Measurements from ENCODE around the gene CNTFR.

The CNTFR gene

DNA sequence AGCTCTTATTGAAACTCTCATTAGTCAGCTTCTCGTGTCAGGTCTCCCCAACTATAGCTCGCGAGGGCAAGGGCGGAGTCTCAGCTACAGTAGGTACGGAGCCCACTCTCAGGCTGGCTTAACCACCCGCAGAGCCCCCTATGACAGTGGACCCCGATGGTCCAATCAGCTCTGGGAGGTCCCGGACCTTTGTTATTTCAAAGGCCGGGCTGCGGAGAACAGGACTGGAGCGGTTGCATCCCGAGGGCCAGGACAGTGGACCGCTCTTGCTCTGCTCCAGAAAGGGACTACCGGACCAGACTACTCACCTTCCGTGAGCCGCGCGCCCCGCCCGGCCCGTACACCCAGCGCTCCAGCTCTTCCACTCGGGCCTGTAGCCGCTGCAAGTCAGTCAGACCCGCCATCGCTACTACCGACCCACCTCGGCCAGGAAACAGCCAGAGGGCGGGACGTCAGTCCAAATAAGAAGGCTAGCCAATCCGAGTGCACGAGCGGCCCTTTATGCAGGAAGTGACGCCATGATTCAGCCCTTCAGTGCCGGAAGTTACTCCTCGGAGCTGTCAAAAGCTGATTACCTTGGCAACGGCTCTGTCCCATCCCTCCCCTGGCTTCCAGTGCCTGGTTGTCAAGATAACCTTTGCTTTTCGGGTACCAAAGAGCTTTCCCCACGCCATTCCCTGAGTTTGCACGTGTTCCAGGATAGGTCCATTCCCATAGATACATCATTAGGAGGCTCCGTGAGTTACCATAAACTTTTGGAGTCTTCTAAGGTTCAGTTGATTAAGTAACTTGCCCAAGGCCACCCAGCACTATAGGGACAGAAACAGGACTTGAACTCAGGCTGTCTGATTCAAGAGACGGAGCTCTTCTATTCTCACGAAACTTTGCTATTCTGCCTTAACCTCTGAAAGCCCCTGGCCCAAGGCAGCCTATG, 30.8 kb upstream of the CNTFR start, which contains the start of gene DCTN3:
Gene DCTN3 (minus strand): TSS at position 435 of the 934 bp plus-strand sequence. CDS start 31 bp downstream, at position 404.
- FAIRE-seq: peak; percentile 96

DNA sequence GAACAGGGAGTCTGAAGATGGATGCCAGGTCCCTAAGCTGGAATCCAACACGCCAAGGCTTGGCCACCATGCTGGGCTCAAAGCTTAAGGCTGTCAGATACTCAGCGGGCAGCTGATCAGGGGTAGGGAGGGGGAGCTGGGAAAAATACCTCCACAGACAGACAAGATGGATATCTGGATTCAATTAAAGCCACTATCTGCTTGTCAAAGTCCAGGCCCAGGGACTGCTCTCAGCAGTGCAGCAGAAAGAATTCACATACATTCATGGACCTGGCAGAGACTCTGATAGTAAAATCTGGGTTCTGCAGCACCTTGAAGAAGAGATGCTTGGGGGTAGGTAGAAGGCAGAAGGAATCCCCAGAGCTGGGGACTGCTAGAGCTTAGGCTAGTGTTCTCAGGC, 25.6 kb upstream of the CNTFR start:
- FAIRE-seq: no peak

DNA sequence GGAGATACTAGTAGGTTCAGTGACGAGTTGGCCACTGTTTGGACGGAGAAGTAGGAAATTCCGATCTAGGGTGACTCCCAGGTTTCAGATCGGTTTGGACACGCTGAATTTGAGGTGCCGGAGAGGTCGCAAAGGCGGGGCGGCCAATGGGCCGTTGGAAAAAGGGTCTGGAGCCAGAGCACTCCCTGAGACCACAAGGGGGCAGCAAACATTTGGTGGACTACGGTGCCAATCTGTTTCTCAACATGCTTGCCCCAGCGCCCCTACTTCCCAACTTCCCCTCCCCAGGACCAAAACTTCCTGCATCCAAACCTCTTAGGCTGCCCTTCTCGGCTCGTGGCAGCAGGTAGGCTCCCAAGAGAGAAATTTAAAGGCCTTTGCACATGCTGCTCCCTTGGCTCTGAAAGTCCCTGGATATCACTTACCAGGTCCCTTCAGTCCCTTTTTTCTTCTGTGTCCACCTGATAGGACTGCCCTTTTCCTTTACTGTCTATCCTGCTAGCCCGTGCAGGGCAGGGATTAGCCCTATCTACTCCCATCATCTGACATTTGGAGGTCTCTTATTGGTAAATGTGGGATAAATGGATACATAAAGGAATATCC, 23.4 kb upstream of the CNTFR start:
- peak; percentile 39 for FAIRE-seq

DNA sequence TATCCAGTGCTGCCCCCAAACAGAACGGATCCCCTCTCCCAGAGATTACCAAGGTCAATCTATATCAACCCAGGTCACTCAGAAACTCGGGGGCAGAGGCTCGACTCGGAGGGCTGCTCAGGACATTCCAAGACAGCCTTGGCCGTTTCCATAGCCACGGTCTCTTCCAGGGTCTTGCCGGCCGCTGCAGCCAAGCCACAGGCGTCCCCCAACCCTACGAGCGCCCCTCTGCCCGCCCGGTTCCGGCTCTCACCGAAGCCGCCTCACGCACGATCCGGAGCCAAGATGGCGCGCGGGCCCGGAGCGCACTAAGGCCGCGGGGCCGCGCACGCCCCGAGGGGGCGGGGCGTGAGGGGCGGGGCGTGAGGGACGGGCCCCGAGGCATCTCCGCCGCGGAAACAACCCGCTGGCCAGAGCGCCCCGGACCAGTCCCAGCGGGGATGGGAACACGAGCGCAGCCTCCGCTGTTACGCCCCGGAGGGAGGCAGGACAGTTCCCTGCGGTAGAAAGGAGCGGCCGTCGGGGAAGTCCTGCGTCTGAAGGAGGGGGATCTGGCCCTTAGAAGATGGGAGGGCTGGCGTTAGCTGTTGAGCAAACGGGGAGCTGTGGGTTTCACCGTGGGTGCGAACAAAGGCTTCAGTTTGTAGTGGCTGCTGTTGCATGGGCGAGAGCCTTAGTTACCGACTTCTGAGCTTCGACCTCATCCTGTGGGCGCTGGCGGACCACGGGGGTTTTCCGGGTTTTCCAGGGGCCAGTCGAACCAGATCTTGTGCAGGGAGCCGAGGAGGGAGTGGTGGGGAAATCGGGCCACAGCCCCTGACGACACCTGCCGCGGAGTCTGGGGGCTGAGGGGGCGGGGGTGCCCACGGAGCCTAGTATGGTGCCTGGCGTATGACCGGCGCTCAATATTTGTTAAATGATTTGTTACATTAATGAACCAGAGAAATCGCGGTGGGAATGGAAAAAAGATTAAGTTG, 22.6 kb upstream of the CNTFR start, which contains the start of gene RPP25L:
Gene RPP25L (minus strand): TSS at position 287 of the 977 bp plus-strand sequence. CDS start 801 bp downstream, outside the sequence.
- no peak for FAIRE-seq

DNA sequence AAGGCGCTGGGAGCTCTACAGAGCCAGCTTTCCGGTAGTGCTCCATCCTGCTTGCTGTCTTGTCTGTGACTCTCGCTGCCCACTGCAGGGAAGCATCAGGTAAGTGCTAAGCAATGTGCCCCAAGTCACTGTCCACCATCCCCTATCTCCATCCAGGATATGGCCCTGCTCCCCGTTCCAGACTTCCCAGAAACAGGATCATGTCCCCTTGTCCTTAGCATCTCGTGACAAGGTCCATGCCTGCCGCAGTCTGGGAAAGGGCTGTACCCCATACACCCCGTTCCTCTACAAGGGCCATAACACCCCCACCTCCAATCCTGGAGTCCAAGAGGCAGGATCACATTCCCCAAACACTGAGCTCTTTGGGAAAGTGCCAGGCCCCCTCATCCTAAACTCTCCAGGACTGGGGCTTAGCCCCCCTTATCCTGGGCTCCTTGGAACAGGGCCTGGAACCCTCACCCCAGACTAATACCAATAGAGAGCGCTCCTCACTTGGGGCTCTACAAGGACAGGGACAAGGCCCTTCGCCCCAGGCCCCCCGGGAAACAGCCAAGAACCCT, 21.8 kb upstream of the CNTFR start:
- no peak for FAIRE-seq

DNA sequence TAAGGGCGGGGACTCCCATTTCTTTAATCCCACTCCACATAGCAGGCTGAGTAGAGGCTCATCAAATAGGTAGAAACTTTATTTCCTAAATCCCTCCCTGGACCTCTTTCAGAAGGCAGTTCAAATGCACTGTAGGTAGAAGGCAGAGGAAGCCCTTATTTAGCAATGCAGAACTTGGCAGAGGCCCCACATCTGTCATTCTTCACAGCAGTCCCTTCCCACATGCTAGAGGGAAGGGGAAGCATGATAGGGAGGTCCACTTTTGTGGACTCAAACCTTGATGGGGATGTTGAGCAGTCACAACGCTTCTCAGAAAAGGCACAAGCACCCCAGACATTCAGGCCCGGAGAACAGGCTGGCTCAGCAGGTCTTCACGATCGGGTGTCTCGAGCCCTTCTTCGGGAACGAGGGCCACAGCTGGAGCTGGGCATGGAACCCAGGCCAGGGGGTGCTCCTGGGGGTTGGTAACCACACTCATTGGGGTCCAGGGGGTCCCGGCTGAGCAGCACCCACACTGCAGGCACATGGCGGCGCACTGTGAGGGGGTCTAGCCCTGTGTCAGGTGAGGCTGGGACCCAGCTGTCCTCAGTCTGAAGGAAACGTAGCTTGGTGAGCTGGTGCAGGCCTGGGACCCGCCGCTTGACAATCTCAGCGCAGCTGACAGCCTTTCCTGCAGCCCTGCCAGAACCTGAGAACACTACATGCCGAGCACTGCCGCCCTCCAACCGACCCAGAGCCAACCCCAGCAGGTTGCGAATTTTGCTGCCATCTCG, 21.1 kb upstream of the CNTFR start:
- no peak for FAIRE-seq

DNA sequence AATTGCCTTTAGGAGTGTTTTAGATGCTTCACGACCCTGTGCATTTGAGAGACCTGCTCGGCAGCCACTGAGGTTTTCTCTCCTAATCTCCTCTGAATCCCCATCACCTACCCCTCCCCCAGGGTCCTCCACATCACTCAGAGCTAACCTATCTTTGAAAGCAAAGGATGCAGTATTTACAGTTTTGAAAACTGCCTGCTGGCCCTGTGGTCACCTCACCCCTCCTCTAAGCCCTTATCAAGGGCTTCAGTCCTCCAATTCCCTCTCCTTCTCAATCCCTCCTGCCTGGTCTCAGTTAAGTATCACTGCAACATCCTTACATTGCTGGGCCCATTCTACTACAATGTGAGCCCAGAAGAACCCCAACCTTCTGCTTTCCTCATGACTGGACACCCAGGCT, 17.8 kb upstream of the CNTFR start:
- FAIRE-seq: no peak

DNA sequence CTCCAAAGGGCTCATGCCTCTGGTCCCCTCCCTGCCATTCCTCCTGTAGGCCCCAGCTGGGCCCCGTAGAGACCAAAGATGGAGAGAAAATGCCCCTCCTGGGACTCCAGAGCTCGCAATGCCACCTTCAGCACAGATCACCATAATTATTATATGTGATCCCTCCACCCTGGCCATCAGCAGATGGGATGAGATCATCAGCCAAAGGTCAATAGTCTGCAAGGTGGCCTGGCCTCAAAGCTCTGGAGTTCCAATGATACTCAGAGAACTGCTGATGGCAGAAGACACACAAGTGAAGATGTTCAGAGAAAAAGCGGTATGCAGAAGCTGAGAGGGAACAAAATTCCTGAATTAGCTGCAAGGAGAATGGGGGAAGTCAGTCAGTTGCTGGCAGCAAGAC, 17.4 kb upstream of the CNTFR start:
- no peak for FAIRE-seq

DNA sequence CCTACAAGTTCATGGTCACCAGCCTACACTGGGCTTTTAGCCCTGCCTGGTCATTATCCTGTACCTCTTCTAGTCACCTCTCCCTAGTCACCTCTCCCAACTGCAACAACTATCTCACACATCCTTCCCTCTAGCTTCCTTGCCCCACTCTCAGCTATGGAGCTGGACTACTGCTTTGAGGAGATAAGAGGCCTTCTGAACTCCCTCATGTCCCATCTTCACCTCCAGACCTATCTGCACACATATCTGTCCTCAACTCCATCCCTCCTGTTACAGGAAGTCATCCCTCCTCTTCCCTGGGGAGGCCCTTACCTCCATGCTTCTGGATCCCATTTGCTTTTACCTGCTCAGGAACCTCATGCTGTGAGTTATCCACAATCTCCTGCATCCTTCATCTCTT, 16.7 kb upstream of the CNTFR start:
- FAIRE-seq: no peak

DNA sequence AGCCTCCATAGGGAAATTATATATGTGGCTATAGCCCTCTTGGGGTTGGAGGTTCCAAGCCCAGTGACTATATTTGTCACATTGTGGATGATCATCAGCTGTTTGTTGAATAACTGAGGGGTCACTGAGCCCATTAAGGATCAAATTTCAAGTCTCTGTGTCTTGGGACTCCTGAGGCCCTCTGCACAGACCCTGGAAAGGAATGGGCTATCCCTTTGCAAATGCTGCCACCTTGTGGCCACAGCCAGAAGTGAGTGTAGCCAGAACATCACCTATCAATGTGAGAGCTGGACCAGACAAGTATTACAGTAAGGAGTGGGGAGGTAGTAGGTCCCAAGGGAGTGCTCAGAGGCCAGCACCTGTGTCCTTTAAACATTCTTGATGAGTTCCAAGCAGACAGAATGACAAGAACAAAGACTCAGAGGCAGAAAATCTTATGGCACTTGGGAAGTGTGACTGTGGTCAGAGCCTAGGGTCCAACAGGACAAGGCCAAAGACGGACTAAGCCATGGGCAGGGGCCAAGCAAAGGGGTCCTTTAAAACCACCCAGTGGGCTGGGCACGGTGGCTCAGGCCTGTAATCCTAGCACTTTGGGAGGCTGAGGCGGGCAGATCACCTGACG, 14.2 kb upstream of the CNTFR start:
- FAIRE-seq: peak; percentile 55

DNA sequence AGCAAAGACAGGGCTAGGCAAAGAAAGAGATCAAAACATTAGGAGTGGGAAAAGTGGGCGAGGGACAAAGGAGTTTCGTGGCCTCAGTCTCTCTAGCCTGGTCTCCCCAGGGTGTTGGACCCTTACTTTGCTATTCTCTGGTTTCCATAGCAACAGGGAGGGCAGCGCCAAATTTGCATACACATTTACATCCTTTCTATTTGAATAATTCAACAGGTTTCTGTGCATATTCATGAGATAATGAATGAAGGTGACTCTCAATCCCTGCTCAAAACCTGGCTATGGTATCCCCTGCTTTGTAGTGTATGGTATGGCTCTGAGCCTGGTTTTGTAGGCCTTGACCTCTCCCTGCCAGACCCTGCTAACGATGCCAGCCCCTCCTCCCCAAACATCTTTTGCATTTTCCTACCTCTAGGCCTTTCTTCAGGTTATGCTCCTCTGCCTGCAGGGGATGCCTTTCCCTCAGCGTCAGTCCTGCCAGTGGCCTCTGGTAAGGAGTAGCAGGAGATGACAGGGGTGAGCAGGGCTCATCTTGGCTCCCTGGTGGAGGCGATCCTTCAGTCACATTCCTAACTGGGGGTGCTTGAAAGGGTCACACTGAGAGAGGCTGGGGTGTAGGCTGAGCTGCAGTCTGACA, 12.5 kb upstream of the CNTFR start:
- FAIRE-seq: no peak

DNA sequence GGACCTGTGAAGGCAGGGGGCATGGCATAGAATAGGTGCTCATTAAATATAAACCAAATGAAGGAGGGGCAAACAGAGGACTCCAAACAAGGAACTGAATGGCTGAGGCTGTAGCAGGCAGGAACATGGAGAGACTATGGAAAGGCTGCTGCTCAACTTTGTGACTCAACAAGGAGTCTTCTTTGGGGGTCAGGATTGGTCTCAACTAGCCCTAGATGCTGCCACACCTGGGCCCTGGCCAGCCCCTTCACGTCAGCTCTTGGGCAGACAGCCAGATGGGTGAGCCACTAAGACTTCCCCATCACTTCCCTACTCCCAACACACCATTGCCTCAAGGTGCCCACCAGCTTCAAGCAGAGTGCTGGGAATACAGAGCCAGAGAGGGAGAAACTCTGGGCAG, 11.4 kb upstream of the CNTFR start:
- FAIRE-seq: no peak

DNA sequence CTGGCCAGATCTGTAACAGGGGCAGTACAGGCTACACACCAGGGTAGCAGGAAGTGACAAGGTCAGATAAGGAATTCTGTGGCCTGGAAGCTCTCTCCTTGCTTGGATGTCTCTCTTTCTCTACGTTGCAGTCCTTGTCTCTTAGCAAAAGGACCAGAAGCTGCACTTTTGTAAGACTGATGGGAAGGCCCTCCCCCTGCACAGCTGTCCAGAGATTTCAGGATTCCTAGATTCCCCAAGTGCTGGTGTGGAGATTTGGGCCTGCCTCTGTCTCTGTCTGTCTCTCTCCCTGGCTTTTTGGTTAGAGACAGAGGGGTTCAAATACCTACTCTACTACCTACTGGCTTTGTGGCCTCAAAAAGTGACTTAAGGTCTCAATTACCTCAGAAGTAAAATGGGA, 10.0 kb upstream of the CNTFR start:
- FAIRE-seq: no peak

DNA sequence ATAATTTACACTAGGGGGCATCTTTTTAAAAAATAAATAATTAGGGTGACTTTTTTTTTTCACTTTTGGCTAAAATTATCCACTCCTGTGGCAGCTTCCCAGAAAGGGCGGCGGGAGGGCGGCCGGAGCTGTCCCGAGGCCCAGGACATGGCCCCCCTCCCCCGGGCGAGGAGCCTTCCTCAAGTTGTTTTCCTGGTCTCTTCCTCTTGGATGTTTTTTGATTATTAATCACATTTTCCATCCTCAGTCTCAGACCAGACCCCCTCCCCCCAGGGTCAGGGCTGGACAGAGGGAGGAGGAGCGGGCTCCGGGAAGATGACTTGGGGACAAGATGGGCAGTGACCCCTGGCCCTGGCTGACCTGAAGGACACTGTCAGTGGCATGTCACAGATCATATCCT, 4.7 kb upstream of the CNTFR start:
- FAIRE-seq: no peak

DNA sequence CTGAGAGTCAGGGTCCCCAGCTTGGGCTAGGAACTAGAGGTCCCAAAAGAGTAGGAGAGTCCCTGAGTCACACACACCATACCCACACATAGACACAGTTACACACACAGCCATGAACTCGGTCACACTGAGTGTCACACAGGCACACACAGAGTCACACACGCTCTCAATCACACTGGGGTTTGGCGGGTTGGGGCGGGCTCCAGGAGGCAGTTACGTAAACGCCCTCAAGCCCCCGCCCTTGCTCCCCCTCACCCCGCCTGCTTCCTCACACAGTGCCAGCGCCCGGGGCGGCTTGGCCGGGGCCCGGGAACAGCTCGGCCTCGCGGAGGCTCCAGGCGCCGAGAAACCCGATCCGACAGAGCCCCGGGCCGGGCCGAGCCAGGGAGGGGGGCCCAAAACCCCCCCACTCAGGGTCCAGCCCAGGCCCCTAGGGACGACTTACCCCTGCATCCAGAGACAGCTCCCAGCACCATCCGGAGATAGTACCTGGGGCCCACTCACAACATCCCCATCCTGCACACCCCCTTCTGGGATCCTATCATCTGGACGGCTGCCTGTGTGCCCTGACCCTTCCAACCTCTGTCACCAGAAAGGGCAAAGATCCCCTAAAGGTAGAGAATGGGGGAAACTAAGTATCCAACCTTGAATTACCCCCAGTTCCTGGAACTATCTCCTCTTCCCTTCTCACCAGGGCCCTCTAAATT, 3.5 kb upstream of the CNTFR start:
- no peak for FAIRE-seq

DNA sequence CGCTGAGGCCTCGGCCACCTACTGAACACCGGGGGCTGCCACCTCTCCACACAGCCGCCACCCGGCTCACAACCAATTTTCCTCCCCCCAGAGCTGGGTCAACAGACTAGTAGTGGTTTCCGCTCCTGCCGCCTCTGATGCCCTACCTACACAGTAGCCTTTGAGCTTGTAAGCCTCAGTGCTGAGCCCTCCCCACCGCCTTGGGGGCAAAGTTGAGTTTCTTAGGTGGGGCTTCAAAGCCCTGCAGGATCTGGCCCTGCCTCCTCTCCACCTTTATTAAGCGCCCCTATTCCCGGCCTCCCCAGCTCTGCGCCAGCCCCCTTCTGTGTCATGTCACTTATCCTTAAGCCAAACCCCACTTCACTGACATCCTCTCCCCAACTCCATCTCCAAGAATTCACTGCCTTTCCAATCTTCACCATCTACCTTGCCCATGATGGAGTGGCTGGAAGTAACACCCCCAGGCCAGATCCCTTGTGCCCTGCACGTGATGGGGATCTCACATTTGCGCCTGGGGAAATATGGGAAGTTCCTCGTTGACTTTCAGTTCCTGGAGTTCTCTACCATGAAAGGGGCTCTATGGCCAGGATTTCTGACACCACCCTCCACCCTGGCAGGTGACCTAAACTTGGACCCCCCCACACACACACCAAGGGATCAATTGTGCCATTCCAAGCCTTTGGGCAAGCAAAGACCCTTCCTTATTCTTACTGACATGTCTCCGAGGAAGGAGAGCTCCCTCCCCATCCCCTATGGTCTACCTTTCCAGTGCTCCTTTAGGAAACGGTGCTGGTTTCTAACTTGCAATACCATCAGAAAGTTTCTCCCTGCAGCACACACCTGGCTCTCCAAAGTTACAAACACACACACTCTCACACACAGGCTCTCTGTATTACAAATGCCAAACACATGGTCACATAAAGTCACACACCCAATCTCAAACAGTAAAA, 2.7 kb upstream of the CNTFR start:
- no peak for FAIRE-seq

DNA sequence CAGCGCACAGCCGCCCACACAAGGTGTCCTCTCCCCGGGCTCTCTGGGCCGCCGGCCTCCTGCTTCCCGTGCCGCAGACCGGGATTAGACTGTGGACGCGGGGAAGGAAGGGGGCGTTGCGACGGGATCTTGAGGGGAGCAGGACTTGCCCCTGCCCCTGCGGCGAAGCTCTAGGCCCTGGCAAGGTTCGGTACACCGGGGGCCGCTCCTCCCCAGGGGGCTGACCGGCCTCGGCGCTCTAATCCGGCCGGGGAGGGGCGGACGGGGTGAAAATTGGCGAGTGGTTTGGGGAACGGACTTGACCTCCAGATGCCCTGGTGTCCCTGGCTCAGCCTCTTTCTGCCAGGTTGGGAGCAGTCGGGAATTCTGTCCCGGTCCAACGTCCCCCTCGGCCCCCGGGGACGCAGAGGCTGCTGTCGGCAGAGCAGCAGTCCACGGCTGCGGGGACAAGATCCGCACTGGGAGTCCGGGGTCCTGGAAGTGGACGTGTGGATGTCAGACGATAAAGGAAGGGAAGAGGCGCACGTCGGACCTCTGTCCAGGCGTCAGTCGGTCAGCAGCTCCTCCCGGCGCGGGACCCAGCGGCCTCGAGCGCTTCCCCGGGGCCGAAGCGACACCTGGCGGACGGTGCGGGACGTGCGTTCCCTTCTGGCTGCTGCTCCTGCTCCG, 1.9 kb upstream of the CNTFR start:
- FAIRE-seq: no peak
